Prostate gland (tissue), 2 donors: ENCODE measurements around the gene TRNAU1AP.

ENCODE experiments used
- CTCF ChIP-seq, 4 experiments: fragments of 200-600 bp in 2 of 4; fragments of 450-650 bp in 2 of 4; sonication (generic) in 2 of 4; IDR thresholded peaks; 1 replicate in 3 of 4; 2 replicates in 1 of 4; pipeline ENCODE4 v1.5.1; 2016 to 2019; ENCODE audit warnings: antibody characterized with exemption in 4 of 4, mild to moderate bottlenecking in 2 of 4, moderate library complexity in 2 of 4
- POLR2A ChIP-seq: fragments of 450-650 bp; IDR thresholded peaks from one replicate; pipeline ENCODE4 v1.6.1; 2016; ENCODE audit warnings: antibody characterized with exemption, mild to moderate bottlenecking

- no peak for TF ChIP-seq POLR2A
- no peak for TF ChIP-seq CTCF (IDR thresholded peaks at IDR 0.05)
Observed at GRCh38 chr1:28591708-28592320, 38.9 kb downstream of the TRNAU1AP start, which contains the start of gene RAB42.
